AG08396 (cell line): ENCODE measurements around the gene NOL11.
"Not testable (repeated sequence)": the region's sequence is repeated elsewhere in the genome, so short reads cannot be mapped to it uniquely, and the experiment has no call there.

Experiments used
- DNase-seq: peaks from one replicate; pipeline ENCODE4 v3.0.0; 2012; ENCODE audit warnings: low spot score, mixed read lengths

NOL11 gene

DNA sequence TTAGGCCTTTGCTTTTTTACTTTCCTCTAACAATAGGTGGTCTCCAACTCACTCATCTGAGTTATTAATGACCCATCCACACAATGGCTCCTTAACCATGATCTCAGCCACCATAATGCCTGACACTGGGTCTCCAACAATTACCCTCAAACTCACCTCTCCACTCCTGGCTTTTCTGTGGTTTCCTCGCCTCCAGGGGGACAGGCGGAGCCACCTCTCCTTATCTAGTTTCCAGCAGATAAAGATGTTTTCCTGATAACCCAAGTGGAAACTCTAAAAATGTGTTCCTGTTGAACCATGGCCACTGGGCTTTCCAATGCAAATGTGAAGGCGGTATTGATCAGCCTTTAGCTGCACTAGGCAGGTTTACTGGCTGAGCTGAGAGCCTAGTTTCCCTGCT, 9.4 kb upstream of the NOL11 start:
- no peak for DNase-seq

GRCh38 chr17:67711916-67712315, 5.8 kb upstream of the NOL11 start:
- DNase-seq = no peak

GRCh38 chr17:67712375-67712774, 5.4 kb upstream of the NOL11 start:
- DNase-seq = no peak

DNA sequence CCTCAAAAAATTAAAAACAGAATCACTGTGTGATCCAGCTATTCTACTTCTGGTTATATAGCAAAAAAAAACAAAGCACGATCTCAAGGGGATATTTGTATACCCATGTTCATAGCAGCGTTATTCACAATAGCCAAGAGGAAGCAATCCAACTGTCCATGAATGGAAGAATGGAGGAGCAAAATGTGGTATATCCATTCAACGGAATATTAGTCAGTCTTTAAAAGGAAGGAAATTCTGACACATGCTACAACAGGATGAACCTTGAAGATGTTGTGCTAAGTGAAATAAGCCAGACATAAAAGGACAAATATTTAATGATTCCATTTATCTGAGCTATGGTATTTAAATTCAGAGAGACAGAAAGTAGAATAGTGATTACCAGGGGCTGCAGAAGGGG, 4.6 kb upstream of the NOL11 start:
- no peak for DNase-seq

GRCh38 chr17:67716405-67716798, 1.3 kb upstream of the NOL11 start:
- no peak for DNase-seq

DNA sequence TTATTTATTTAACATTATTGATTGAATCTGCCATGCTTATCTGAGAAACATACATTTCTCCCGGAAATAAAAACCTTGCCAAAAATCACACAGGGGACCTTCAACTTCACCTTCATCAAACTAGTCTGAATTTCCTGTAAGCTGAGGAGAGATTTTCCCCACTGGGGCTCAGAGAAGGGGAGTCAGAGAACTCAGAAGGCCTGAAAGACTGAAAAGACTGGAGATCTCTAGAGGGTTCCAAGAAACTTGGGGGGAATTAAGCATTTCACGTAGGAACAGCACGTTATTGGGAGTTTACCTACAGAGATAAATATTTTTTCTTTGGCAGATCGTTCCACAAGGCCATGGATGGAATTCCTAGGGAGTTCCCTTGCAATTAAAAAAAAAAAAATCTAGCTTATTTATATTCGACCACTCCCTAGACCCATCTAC, 528 bp upstream of the NOL11 start:
- no peak for DNase-seq

DNA sequence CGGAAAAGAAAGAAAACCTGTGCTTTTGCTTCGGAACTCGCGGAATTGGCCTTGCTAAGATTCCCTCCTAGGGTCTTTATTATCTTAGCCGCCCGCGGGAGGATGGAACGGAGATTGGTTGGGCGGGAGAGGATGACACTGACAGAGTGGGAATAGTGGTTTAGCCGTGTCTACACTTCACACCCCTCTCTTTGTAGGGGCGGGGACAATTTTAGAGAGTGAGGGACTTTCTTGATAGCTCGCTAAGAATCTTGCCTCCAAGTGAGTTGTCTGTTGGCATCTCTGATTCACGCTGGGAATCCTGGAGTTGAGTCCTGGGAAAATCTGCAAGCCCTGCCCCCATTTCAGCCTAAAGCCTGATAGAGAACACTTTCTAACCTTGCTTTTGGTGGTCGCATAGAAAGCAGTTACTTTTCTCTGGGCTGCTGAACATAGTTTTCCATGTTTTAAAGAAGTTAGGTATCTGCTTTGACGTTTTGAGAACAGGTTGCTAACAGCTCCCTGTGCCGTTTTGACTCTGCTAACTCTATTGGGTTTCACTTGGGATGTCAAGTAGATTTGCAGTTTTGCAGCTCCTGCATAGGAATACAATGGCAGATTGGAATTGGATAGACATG, 697 bp downstream of the NOL11 start:
- DNase-seq = peak; percentile 38

- DNase-seq = no peak
Observed at GRCh38 chr17:67725373-67725791, 7.6 kb downstream of the NOL11 start.

DNA sequence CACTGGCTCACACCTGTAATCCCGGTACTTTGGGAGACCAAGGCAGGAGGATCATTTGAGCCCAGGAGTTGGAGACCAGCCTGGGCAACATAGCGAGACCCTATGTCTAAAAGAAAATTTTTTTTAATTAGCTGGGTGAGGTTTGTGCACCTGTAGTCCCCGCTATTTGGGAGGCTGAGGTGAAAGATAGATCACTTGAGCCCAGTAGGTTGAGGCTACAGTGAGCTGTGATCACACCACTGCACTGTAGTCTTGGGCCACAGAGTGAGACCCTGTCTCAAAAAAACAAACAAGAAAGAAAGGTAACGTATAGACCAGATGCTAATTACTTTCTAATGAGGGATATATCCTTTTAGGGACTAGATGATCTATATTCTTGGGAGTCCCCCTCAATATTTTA, 8.1 kb downstream of the NOL11 start:
- DNase-seq = no peak

DNA sequence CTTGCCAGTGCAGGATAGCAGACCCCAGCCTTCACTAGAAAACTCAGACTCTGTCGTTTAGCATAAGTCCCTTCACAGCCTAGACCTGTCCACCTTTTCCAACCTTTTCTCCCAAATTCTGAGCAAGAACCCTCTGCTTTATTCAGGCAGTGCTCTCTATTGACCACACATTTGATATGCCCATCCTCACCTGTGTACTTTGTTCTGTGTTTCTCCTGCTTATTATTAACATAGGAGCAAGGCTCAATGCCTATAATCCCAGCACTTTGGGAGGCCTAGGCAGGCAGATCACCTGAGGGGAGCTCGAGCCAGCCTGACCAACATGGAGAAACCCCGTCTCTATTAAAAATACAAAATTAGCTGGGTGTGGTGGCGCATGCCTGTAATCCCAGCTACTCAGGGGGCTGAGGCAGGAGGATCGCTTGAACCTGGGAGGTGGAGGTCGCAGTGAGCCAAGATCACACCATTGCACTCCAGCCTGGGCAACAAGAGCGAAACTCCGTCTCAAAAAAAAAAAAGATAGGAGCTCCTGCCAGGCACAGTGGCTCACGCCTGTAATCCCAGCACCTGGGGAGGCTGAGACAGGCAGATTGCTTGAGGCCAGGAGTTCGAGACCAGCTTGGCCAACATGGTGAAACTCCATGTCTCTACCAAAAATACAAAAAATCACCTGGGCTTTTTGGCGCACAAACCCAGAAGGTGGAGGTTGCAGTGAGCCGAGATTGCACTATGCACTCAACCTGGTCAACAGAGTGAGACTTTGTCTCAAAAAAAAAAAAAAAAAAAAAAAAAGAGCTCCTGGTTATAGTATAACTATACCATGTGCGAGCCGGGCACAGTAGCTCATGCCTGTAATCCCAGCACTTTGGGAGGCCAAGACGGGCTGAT, 9.7 kb downstream of the NOL11 start:
- not testable (repeated sequence) for DNase-seq

GRCh38 chr17:67729903-67730302, 12.2 kb downstream of the NOL11 start:
- DNase-seq = no peak

- no peak for DNase-seq
Observed at GRCh38 chr17:67730731-67731130, 13.0 kb downstream of the NOL11 start.

- DNase-seq = no peak
Observed at GRCh38 chr17:67733449-67733848, 15.7 kb downstream of the NOL11 start.

DNA sequence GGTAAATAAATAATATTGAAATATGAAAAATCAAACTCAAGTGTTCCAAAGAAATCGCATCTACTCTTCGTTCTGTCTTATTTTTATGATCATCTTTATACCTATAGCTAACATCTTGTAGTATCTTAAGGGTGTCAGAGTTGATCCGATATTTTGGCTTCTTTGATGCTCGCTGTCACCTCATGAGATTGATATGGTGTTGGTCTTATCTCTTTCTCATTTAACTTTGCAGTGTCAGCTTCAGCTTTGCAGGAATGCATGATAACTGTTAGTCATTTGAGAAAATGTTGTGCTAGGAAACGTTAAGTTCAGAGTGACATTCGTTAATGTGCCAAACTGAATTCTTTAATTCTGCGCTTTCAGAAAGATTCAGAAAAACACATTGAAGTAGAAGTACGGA, 19.4 kb downstream of the NOL11 start:
- no peak for DNase-seq

GRCh38 chr17:67742025-67742424, 24.3 kb downstream of the NOL11 start:
- no peak for DNase-seq

GRCh38 chr17:67746704-67747571, 29.2 kb downstream of the NOL11 start:
- no peak for DNase-seq

- DNase-seq = no peak
Observed at GRCh38 chr17:67747681-67748235, 30.0 kb downstream of the NOL11 start.

DNA sequence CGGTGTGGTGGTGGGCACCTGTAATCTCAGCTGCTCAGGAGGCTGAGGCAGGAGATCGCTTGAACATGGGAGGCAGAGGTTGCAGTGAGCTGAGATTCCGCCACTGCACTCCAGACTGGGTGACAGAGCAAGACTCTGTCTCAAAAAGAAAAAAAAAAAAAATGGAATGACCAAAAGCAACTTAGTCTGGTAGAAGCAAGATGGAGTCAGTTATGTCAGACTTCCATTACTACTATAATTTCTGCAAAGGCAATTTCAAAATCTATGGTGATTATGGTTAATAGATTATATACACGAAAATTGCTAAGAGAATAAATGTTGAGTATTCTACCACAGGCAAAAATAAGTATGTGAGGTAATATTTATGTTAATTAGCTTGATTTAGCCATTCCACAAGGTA, 32.3 kb downstream of the NOL11 start:
- no peak for DNase-seq

- DNase-seq = no peak
Observed at GRCh38 chr17:67751101-67752074, 33.7 kb downstream of the NOL11 start.

GRCh38 chr17:67752160-67752559, 34.4 kb downstream of the NOL11 start:
- DNase-seq = not testable (repeated sequence)

- no peak for DNase-seq
Observed at GRCh38 chr17:67753026-67753425, 35.3 kb downstream of the NOL11 start.
